Subcutaneous adipose tissue (tissue), 4 donors: Measurements from ENCODE around the gene PTCRA. TPM values are rescaled to one million over a fixed set of nuclear protein-coding genes. Genes with fewer than 3 reads are reported as not detected.

ENCODE experiments used
- total RNA-seq, 4 donors: library from RNA; depleted of rRNA; stranded (reverse); fragments of >200 nt; gene quantifications; one replicate each; pipeline ENCODE4 v1.1.0, GENCODE V29; 2016
- TF ChIP-seq, protein P1 (sequence below): fragments of 450-650 bp; IDR thresholded peaks from one replicate; pipeline ENCODE4 v1.5.1; 2016; ENCODE audit warnings: low read depth, mild to moderate bottlenecking, control low read depth, antibody characterized with exemption, moderate library complexity

PTCRA gene
- total RNA-seq, 4 donors from 2014 or later = 1.5 TPM; not detected in 3

DNA sequence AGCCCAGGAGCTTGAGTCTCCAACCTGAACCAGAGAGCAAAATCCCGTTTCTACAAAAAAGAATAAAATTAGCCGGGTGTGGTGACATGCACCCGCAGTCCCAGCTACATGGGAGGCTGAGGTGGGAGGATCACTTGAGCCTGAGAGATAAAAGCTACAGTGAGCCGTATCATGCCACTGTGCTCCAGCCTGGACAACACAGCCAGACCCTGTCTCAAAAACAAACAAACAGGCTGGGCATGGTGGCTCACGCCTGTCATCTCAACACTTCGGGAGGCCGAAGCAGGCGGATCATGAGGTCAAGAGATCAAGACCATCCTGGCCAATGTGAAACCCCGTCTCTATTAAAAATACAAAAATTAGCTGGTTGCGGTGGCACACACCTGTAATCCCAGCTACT lies 11.4 kb upstream of the PTCRA start:
- TF ChIP-seq, protein P1, sequence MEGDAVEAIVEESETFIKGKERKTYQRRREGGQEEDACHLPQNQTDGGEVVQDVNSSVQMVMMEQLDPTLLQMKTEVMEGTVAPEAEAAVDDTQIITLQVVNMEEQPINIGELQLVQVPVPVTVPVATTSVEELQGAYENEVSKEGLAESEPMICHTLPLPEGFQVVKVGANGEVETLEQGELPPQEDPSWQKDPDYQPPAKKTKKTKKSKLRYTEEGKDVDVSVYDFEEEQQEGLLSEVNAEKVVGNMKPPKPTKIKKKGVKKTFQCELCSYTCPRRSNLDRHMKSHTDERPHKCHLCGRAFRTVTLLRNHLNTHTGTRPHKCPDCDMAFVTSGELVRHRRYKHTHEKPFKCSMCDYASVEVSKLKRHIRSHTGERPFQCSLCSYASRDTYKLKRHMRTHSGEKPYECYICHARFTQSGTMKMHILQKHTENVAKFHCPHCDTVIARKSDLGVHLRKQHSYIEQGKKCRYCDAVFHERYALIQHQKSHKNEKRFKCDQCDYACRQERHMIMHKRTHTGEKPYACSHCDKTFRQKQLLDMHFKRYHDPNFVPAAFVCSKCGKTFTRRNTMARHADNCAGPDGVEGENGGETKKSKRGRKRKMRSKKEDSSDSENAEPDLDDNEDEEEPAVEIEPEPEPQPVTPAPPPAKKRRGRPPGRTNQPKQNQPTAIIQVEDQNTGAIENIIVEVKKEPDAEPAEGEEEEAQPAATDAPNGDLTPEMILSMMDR = no peak

DNA sequence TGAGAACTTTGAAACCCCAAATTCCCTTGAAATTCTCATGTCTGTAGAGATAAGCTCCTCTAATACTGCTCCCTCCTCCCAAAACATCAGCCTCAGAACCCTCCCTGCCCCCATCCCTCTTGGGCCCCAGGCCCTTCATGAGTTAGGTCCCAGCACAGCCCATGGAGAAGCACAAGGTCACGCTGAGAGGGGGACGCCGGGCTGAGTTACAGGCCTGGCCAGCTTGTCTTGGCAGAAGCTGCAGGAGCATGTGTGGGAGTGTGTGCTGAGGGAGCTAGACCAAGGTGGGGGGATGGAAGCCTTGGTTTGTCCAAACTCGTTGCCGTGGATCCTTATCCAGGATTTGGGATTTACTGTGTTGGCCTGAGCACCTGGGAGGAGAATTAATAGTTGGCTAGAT lies 8.5 kb upstream of the PTCRA start:
- TF ChIP-seq, protein P1 = no peak

DNA sequence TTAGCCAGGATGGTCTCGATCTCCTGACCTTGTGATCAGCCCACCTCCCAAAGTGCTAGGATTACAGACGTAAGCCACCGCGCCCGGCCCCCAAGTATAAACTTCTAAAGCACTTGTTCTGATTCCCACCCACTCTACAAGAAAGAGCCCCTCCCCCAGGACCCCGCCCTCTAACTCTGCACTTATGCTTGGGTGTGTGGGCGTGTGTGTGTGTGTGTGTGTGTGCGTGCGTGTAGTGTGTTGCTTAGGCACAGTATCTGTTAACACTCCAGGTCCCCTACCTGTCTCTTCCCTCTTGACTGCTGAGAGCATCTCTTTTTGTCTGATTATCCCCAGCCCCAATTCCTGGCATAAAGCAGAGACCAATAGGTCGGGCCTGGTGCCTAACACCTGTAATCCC lies 6.0 kb upstream of the PTCRA start:
- TF ChIP-seq, protein P1 = no peak

DNA sequence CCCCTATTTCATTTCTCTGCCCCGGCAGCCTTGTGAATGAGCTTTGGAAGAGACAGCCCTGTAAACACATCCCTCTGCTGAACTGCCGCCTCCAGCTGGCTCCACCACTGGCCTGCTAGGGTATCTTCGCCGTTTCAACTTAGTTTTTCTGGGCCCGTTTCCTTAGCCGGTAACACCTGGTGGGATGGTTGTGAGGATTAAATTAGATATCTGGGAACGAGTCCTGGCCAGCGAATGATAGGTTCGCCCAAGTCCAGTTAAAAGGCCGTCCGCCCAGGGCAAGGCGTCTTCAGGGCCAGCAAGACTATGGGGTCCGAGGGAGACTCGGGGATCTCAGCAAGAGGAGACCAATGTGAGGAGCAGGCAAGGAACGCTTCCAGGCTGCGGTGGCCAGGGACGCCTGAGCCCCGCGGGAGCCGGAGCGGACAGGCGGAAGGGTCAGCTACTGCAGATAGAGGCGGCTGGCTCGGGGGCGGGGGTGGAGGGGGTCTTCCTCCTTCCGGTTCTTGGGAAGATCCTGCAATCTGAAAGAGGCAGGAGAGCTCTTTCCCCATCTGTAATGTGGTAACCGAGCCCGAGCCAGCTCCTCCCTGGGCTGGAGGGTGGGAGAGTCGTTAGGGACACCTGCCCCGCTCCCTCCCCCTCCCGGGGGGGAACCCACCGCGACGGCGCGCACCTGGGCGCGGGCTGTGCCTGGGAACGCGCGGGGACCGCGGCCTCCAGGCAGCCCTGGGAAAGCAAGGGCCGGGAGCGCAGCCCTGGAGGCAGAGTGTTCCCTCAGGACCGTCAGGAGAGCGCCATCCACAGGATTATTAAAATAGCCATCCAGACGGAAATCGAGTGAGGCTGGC lies 4.5 kb upstream of the PTCRA start:
- TF ChIP-seq, protein P1 = no peak

DNA sequence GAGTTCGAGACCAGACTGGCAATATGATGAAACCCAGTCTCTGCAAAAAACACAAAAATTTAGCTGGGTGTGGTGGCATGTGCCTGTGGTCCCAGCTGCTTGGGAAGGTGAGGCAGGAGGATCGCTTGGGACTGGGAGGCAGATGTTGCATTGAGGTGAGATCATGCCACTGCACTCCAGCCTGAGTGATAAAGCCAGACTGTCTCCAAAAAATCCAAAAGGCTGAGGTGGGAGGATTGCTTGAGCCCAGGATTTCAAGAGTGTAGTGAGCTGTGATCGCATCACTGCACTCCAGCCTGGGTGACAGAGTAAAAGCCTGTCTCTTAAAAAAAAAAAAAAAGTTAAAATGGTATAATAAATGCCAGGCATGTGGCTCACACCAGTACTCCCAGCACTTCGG lies 1.3 kb upstream of the PTCRA start:
- TF ChIP-seq, protein P1 = no peak

DNA sequence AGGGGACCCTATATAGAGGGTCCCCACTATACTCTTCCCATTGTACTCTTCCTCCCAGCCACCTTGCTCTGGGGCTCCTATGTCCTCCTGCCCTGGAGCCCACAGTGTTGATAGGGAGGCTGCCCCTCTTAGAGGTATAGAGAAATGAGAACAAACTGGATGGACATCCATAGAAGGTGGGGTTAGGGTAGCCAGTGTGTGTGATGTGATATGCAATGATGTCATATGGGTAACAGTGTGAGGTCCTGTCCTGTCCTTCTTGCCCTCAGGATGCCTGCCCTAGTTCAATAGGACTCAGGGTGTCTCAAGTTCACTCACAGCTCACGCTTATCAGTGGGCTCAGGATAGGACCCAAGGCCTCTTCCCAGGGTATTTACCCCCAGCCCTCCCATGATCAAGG lies 435 bp downstream of the PTCRA start:
- TF ChIP-seq, protein P1 = no peak

DNA sequence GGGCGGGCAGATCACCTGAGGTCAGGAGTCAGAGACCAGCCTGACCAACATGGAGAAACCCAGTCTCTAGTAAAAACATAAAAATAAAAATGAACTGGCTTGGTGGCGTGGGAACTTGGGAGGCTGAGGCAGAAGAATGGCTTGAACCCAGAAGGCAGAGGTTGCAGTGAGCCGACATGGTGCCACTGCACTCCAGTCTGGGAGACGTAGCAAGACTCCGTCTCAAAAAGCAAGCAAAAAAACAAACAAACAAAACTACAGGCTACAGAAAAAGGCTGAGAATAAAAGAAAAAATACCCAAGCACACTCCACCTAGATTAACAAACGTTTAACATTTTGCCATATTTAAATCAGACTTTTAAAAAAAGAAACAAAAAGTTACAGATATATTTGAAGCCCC lies 5.9 kb downstream of the PTCRA start:
- TF ChIP-seq, protein P1 = no peak
